Activated B cell treated with CpG ODN at 0.5 μM for 24 hours (primary cell): Measurements from ENCODE around the gene SLC15A4. TPM values are rescaled to one million over a fixed set of nuclear protein-coding genes. Genes with fewer than 3 reads are reported as not detected.

ENCODE experiments used
- ATAC-seq: fragments of 200-7000 bp; cut with Tn5 transposase; one replicate; pipeline ENCODE4 v1.10.0; 2021; ENCODE audit warnings: low read depth, mild to moderate bottlenecking, moderate library complexity
- CTCF ChIA-PET: fragments of 350-600 bp; sonication (Branson Sonifier 250); formaldehyde crosslinking; loops from one replicate; lab custom pipeline; 2021; ENCODE audit warnings: antibody characterized with exemption; lab: Charles Lee
- POLR2A ChIA-PET: fragments of 350-600 bp; sonication (Branson Sonifier 250); formaldehyde crosslinking; loops from one replicate; lab custom pipeline; 2021; ENCODE audit warnings: antibody characterized with exemption; lab: Charles Lee
- DNase-seq: peaks from one replicate; pipeline ENCODE4 v3.0.0; 2022
- H3K27ac Mint-ChIP-seq: one replicate; pipeline ENCODE4 v1.8.0; 2020; ENCODE audit warnings: mixed read lengths
- H3K27me3 Mint-ChIP-seq: one replicate; pipeline ENCODE4 v1.8.0; 2021; ENCODE audit warnings: mixed read lengths
- H3K36me3 Mint-ChIP-seq: one replicate; pipeline ENCODE4 v1.8.0; 2021; ENCODE audit warnings: low read depth, mixed read lengths
- H3K4me1 Mint-ChIP-seq: one replicate; pipeline ENCODE4 v1.8.0; 2021; ENCODE audit warnings: mixed read lengths
- H3K4me3 Mint-ChIP-seq: one replicate; pipeline ENCODE4 v1.8.0; 2020; ENCODE audit warnings: mild to moderate bottlenecking, mixed read lengths
- H3K9me3 Mint-ChIP-seq: one replicate; pipeline ENCODE4 v1.8.0; 2020; ENCODE audit warnings: mixed read lengths
- intact Hi-C: fragments of 100-400 bp; cut with micrococcal nuclease; formaldehyde crosslinking; loops from one replicate; pipeline ENCODE4 v1.15.1; 2024
- total RNA-seq: library from RNA; stranded (reverse); gene quantifications from 2 replicates; pipeline ENCODE4 v1.2.3, GENCODE V29; 2022
- TF ChIP-seq, protein P1 (sequence below): fragments of 200-600 bp; IDR thresholded peaks from one replicate; pipeline ENCODE4 v1.8.0; 2022; ENCODE audit warnings: antibody characterized with exemption, mild to moderate bottlenecking

Gene SLC15A4
- total RNA-seq, 1 donor from 2014 or later: 54.0 TPM

DNA sequence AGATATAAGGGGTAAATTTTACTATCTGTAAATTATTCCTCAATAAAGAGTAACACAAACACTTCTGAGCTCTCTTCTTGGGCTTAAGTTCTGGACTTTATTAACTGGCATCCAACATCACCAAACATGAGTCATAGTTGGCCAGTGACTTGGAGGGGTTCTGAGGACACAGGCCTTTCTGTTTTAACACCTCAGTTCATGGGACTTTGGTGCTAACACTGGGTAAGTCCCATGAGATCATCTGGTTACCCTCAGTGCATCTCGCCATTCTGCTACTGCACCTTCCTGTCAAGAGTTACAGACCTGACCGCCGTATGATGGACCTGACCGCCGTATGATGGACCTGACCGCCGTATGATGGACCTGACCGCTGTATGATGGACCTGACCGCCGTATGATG is 9.9 kb downstream of the SLC15A4 start:
- Mint-ChIP-seq H3K36me3 (peaks cover 50% of the 10 kb centered on the region), H3K4me1 (peaks cover 89% of the 10 kb centered on the region), H3K27me3 (no peaks in the 10 kb centered on the region), H3K9me3 (no peaks in the 10 kb centered on the region), H3K4me3 (no peak overlapping the region), H3K27ac (peak overlapping the region; percentile 3)
- no peak for ATAC-seq
- no peak for DNase-seq
- ChIA-PET CTCF (interaction anchor here (0.9 kb wide), 1 partner anchor 16 kb away, joined by 3 read pairs; no protein-coding TSS in a partner anchor), POLR2A (interaction anchor here (1.0 to 3.2 kb wide), 3 partner anchors 10 to 18 kb away, joined by 3 to 13 read pairs (median 6); no protein-coding TSS in a partner anchor)
- intact Hi-C loops: no loop called here
- TF ChIP-seq, protein P1, sequence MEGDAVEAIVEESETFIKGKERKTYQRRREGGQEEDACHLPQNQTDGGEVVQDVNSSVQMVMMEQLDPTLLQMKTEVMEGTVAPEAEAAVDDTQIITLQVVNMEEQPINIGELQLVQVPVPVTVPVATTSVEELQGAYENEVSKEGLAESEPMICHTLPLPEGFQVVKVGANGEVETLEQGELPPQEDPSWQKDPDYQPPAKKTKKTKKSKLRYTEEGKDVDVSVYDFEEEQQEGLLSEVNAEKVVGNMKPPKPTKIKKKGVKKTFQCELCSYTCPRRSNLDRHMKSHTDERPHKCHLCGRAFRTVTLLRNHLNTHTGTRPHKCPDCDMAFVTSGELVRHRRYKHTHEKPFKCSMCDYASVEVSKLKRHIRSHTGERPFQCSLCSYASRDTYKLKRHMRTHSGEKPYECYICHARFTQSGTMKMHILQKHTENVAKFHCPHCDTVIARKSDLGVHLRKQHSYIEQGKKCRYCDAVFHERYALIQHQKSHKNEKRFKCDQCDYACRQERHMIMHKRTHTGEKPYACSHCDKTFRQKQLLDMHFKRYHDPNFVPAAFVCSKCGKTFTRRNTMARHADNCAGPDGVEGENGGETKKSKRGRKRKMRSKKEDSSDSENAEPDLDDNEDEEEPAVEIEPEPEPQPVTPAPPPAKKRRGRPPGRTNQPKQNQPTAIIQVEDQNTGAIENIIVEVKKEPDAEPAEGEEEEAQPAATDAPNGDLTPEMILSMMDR: no peak

DNA sequence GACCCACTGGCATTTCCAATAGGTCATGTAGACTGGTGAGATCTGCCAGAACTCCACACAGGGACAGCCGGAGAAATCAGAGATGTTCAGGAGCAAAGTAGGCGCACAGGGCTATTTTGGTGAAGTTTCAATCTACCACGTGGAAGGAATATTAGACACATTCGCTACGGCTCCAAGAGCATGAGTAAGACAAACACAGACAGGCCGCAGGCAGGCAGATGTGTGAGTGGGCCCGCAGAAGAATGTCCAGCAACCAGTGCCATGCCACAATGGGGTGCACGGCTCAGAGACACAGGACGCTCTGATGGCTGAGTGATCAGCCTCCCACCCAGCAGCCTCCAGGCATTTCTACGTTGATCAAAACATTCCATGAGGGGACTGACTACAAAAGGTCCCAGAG is 10.4 kb downstream of the SLC15A4 start:
- CTCF ChIA-PET: no interaction called here
- ATAC-seq (no peak), DNase-seq (no peak)
- H3K27me3 Mint-ChIP-seq: no peaks in the 10 kb centered on the region
- intact Hi-C loops: no loop called here
- H3K4me1 Mint-ChIP-seq: peaks cover 88% of the 10 kb centered on the region
- POLR2A ChIA-PET: interaction anchor here (1.6 to 3.2 kb wide), 2 partner anchors 17 kb away, joined by 6 to 13 read pairs; no protein-coding TSS in a partner anchor
- H3K4me3 Mint-ChIP-seq: no peak overlapping the region
- TF ChIP-seq, protein P1: no peak
- peak overlapping the region; percentile 18 for H3K27ac Mint-ChIP-seq
- H3K9me3 Mint-ChIP-seq: no peaks in the 10 kb centered on the region
- H3K36me3 Mint-ChIP-seq: peaks cover 55% of the 10 kb centered on the region

DNA sequence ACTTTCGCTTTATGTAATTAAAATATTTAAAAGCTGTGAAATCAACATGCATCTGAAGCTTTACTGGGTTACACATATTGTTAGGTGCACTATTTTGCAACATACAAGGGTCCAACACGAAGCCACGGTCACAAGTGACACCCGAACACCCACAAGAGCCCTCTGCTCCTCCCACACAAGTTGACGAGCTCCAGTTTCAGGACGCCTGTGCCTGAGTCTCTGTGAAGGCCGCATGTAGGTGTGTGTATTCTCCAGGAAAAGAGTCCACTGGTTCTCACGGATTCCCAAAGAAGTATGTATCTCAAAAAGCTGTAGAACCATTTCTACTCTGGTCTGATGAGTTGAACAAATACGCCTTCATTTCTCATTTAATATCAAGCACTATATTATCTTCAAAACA is 12.0 kb downstream of the SLC15A4 start:
- Mint-ChIP-seq H3K27ac (peak overlapping the region; percentile 63), H3K36me3 (peaks cover 70% of the 10 kb centered on the region), H3K4me1 (peaks cover 73% of the 10 kb centered on the region), H3K27me3 (no peaks in the 10 kb centered on the region), H3K4me3 (no peak overlapping the region), H3K9me3 (no peaks in the 10 kb centered on the region)
- TF ChIP-seq, protein P1: no peak
- ATAC-seq (no peak), DNase-seq (no peak)
- ChIA-PET POLR2A (interaction anchor here (3.2 to 4.2 kb wide), 4 partner anchors 9 to 18 kb away, joined by 13 to 86 read pairs (median 52); partner anchors contain the start of gene SLC15A4), CTCF (interaction anchor here (1.3 to 2.8 kb wide), 2 partner anchors 8 to 9 kb away, joined by 3 to 14 read pairs; no protein-coding TSS in a partner anchor)
- intact Hi-C loops: no loop called here

DNA sequence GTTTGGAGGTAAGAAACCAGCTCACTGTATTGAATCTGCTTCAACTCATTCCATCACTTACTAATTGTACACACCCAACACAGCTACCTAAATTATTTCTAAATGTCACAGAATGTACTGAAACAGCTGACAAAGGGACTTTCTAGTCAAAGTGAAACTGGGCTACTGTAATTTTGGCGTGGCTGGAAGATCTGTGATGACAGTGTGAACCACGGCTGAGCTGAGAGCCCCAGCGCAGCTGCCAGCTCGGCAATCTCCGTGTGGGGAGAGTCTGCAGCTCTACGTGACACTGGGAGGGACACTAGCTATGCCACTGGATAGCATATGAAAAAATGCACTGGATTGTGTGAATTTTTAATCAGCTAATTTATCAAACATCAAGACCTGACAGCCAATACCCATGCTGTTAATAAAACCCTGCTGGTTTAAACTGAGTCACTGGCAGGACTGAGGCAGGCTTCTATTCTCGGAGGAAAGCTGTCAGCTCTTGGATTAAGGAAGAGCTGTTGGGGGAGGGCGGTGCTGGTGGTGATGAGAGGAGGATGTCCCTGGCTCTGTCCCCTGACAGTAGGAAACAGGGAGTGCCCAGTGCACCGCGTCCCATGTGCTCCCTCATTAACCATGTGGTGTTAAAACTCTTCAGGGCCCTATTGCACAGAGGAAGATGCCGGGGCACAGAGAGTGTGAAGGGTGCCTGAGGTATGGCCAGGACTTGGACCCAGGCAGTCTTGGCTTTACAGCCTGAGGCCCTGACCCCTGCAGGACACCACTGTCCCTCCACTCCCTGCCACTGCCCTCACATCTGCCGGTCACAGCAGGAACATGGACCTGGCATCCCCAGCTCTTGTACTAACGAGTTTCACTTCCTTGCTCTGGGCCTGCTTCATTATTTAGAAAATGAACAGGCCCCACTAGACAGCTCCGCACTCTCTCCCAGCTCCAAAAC is 13.3 kb downstream of the SLC15A4 start:
- TF ChIP-seq, protein P1: no peak
- no peaks in the 10 kb centered on the region for H3K9me3 Mint-ChIP-seq
- H3K27ac Mint-ChIP-seq: peak overlapping the region; percentile 87
- ATAC-seq (peak; percentile 88), DNase-seq (no peak)
- no peaks in the 10 kb centered on the region for H3K27me3 Mint-ChIP-seq
- H3K36me3 Mint-ChIP-seq: peaks cover 77% of the 10 kb centered on the region
- POLR2A ChIA-PET: interaction anchor here (1.0 to 4.2 kb wide), 7 partner anchors 11 to 30 kb away, joined by 3 to 86 read pairs (median 32); partner anchors contain the start of gene SLC15A4
- intact Hi-C loops: loop anchor here (1.0 kb wide), 4 partner anchors 8 to 20 kb away; no protein-coding TSS in a partner anchor
- peak overlapping the region; percentile 58 for H3K4me3 Mint-ChIP-seq
- peaks cover 67% of the 10 kb centered on the region for H3K4me1 Mint-ChIP-seq
- CTCF ChIA-PET: interaction anchor here (1.2 to 2.8 kb wide), 5 partner anchors 9 to 27 kb away, joined by 3 to 24 read pairs (median 7); no protein-coding TSS in a partner anchor
